Cardiac muscle cell (in vitro differentiated cells and primary cell): ENCODE results near the gene ROR2. TPM values are rescaled to one million over a fixed set of nuclear protein-coding genes. Genes with fewer than 3 reads are reported as not detected.

Source experiments
- DNase-seq, 2 donors: peaks; one replicate each; pipeline versions ENCODE4 v3.0.0 to v3.0.0-alpha.2; 2010 to 2017; ENCODE audit warnings: low read depth in 1 of 2, low spot score in 1 of 2
- H3K27ac ChIP-seq: fragments of 200-600 bp; sonication (generic); 2 replicates; pipeline ENCODE4 v1.5.1; 2016
- H3K27me3 ChIP-seq: fragments of 200-600 bp; sonication (generic); 2 replicates; pipeline ENCODE4 v1.6.0; 2016; ENCODE audit warnings: control low read depth
- H3K36me3 ChIP-seq: fragments of 200-600 bp; sonication (generic); 2 replicates; pipeline ENCODE4 v1.5.1; 2016; ENCODE audit warnings: control low read depth
- H3K4me1 ChIP-seq: fragments of 200-600 bp; sonication (generic); 2 replicates; pipeline ENCODE4 v1.8.1; 2017; ENCODE audit warnings: low read depth, mild to moderate bottlenecking, mixed run types
- H3K4me3 ChIP-seq: fragments of 200-600 bp; sonication (generic); 2 replicates; pipeline ENCODE4 v1.5.1; 2016; ENCODE audit warnings: mild to moderate bottlenecking
- H3K9me3 ChIP-seq: fragments of 200-600 bp; sonication (generic); 2 replicates; pipeline ENCODE4 v1.5.1; 2017; ENCODE audit warnings: low read depth, mild to moderate bottlenecking, control low read depth
- CTCF ChIP-seq: IDR thresholded peaks from 2 replicates; pipeline ENCODE4 v1.5.1; 2012; ENCODE audit warnings: low read depth, mild to moderate bottlenecking, low read length
- polyA plus RNA-seq: library from polyadenylated mRNA; unstranded; fragments of >200 nt; fragmentation: Nextera tagmentation; extraction: Ambion mirVana; gene quantifications from 2 replicates; pipeline ENCODE4 v1.2.1, GENCODE V29; 2016
- total RNA-seq: library from RNA; depleted of rRNA; stranded (reverse); fragments of >200 nt; gene quantifications from 2 replicates; pipeline ENCODE4 v1.2.3, GENCODE V29; 2016

The ROR2 gene
- total and polyA plus RNA-seq, 2 experiments from 2014 or later, result 21.5 to 38.6 TPM

- no peak overlapping the region for H3K27ac ChIP-seq
- no peak for DNase-seq
- no peak overlapping the region for H3K4me3 ChIP-seq
- H3K36me3 ChIP-seq, result no peaks in the 10 kb centered on the region
- no peak for TF ChIP-seq CTCF
- H3K9me3 ChIP-seq, result no peaks in the 10 kb centered on the region
- H3K4me1 ChIP-seq, result no peaks in the 10 kb centered on the region
- no peaks in the 10 kb centered on the region for H3K27me3 ChIP-seq
Observed at GRCh38 chr9:91929331-91929730, 20.7 kb downstream of the ROR2 start.

GRCh38 chr9:91927922-91928510 lies 22.0 kb downstream of the ROR2 start:
- Histone ChIP-seq H3K4me1 (no peaks in the 10 kb centered on the region), H3K36me3 (no peaks in the 10 kb centered on the region), H3K27ac (no peak overlapping the region), H3K9me3 (no peaks in the 10 kb centered on the region), H3K4me3 (no peak overlapping the region), H3K27me3 (no peaks in the 10 kb centered on the region)
- DNase-seq, result no peak
- no peak for TF ChIP-seq CTCF

GRCh38 chr9:91924090-91924489 lies 25.9 kb downstream of the ROR2 start:
- Histone ChIP-seq H3K4me1 (peaks cover under 1% of the 10 kb centered on the region), H3K9me3 (no peaks in the 10 kb centered on the region), H3K36me3 (no peaks in the 10 kb centered on the region), H3K27me3 (no peaks in the 10 kb centered on the region), H3K27ac (no peak overlapping the region), H3K4me3 (no peak overlapping the region)
- no peak for DNase-seq
- no peak for TF ChIP-seq CTCF

GRCh38 chr9:91923145-91923544 lies 26.9 kb downstream of the ROR2 start:
- DNase-seq, result no peak
- no peaks in the 10 kb centered on the region for H3K27me3 ChIP-seq
- H3K4me1 ChIP-seq, result peaks cover 5% of the 10 kb centered on the region
- no peaks in the 10 kb centered on the region for H3K36me3 ChIP-seq
- no peaks in the 10 kb centered on the region for H3K9me3 ChIP-seq
- H3K27ac ChIP-seq, result no peak overlapping the region
- H3K4me3 ChIP-seq, result no peak overlapping the region
- no peak for TF ChIP-seq CTCF

GRCh38 chr9:91921371-91921770 lies 28.7 kb downstream of the ROR2 start:
- no peak for DNase-seq
- no peak overlapping the region for H3K4me3 ChIP-seq
- H3K27ac ChIP-seq, result no peak overlapping the region
- H3K36me3 ChIP-seq, result no peaks in the 10 kb centered on the region
- no peaks in the 10 kb centered on the region for H3K9me3 ChIP-seq
- H3K27me3 ChIP-seq, result no peaks in the 10 kb centered on the region
- TF ChIP-seq CTCF, result no peak
- peaks cover 5% of the 10 kb centered on the region for H3K4me1 ChIP-seq
